MM.1S (cell line): ENCODE measurements around the gene USP37.

ENCODE experiments used
- EZH2 ChIP-seq: fragments of 300-600 bp; sonication (generic); optimal IDR thresholded peaks from 2 replicates; pipeline ENCODE3; 2017; ENCODE audit warnings: low read depth, mild to moderate bottlenecking, antibody characterized with exemption, low read length, mixed read lengths
- TF ChIP-seq, protein P1 (sequence below): fragments of 300-600 bp; sonication (generic); IDR thresholded peaks from 2 replicates; pipeline ENCODE4 v1.5.1; 2016; ENCODE audit warnings: antibody characterized with exemption, low read length, mixed read lengths

DNA sequence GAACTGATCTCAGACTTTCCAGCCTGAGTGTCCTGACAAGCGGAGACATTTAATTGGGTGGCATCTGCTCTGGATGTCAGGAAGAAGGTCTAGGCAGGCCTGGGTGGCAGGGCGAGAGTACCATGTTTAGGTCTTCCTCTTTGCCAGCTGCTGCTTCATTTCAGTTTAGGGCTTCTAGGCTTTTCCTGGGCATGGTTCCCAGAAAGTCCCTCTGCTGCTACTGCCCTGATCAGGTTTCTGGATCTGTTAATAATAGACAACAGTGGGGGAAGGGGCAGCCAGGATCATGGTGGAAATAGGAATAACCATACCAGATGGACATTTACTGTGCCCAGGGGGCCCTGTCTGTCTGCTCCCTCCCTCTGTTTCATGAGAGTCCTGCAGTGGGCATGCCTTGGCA lies 37.3 kb upstream of the USP37 start:
- TF ChIP-seq, protein P1, sequence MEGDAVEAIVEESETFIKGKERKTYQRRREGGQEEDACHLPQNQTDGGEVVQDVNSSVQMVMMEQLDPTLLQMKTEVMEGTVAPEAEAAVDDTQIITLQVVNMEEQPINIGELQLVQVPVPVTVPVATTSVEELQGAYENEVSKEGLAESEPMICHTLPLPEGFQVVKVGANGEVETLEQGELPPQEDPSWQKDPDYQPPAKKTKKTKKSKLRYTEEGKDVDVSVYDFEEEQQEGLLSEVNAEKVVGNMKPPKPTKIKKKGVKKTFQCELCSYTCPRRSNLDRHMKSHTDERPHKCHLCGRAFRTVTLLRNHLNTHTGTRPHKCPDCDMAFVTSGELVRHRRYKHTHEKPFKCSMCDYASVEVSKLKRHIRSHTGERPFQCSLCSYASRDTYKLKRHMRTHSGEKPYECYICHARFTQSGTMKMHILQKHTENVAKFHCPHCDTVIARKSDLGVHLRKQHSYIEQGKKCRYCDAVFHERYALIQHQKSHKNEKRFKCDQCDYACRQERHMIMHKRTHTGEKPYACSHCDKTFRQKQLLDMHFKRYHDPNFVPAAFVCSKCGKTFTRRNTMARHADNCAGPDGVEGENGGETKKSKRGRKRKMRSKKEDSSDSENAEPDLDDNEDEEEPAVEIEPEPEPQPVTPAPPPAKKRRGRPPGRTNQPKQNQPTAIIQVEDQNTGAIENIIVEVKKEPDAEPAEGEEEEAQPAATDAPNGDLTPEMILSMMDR = no peak
- no peak for TF ChIP-seq EZH2
